HG03175 (cell line): ENCODE data around the gene EML4.
"Not testable (repeated sequence)": the region's sequence is repeated elsewhere in the genome, so short reads cannot be mapped to it uniquely, and the experiment has no call there.

Source experiments
- ATAC-seq: cut with Tn5 transposase; IDR thresholded peaks from one replicate; pipeline ENCODE4 v1.9.1; 2021; ENCODE audit warnings: mild to moderate bottlenecking, moderate library complexity; ENCODE audit not compliant: unreplicated experiment

Gene EML4

DNA sequence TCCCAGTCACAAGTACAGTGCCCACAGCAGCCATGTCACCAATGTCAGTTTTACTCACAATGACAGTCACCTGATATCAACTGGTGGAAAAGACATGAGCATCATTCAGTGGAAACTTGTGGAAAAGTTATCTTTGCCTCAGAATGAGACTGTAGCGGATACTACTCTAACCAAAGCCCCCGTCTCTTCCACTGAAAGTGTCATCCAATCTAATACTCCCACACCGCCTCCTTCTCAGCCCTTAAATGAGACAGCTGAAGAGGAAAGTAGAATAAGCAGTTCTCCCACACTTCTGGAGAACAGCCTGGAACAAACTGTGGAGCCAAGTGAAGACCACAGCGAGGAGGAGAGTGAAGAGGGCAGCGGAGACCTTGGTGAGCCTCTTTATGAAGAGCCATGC lies 160.6 kb downstream of the EML4 start:
- ATAC-seq, result no peak

- no peak for ATAC-seq
Measured at GRCh38 chr2:42331569-42332284, 162.6 kb downstream of the EML4 start.

- ATAC-seq, result no peak
Measured at GRCh38 chr2:42332575-42332974, 163.4 kb downstream of the EML4 start.

- no peak for ATAC-seq
Measured at GRCh38 chr2:42333579-42333978, 164.4 kb downstream of the EML4 start.

DNA sequence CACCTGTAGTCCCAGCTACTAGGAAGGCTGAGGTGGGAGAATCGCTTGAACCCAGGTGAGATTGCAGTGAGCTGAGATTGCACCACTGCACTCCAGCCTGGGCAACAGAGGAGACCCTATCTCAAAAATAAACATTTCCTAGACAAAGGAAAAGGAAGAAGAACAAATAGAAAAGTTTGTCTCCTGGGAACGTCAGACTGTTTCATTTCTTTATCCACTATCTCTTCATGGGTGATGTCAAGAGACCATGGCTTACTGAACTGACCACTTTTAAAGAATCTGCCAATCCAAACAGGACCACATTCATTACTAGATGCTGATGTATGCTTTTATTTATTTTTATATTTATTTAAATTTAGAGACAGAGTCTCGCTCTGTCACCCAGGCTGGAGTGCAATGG lies 165.1 kb downstream of the EML4 start:
- ATAC-seq, result no peak

DNA sequence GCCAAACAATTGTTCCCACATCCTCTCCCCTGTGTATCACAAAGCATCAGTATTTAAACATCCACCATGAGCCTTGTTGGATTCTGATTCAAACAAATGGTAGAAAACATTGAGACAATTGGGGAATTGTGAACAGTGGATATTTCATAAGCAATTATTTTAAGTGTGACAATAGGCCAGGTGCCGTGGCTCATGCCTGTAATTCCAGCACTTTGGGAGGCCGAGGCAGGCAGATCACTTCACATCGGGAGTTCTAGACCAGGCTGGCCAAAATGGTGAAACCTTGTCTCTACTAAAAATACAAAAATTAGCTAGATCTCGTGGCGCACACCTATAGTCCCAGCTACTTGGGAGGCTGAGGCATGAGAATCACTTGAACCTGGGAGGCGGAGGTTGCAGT lies 165.7 kb downstream of the EML4 start:
- not testable (repeated sequence) for ATAC-seq

DNA sequence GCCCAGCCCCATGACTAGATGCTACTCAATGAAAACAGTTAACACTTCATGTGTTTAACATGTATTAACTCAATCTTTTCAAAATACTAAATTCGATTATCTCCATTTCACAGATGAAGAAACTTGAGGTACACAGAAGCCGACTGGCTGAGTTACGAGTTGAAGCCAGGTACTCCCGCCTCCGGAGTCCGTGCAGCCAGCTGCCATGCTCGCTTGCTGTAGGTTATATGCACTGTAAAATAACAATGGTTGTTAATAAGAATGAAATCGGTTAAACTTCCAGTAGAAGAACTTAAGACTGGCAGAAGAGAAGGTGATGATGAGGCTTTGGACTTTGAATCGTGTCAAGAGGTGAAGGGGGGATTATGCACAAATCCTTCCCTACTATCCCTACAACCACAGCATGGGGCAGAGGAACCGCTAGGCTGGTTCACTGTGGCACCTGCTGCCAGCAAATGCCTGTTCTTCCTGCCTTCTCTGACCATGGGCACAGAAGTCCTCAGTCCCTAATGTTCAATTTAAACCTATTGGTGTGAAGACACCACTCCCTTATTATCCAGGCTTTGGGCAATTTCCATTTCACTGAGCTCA lies 166.5 kb downstream of the EML4 start:
- no peak for ATAC-seq

DNA sequence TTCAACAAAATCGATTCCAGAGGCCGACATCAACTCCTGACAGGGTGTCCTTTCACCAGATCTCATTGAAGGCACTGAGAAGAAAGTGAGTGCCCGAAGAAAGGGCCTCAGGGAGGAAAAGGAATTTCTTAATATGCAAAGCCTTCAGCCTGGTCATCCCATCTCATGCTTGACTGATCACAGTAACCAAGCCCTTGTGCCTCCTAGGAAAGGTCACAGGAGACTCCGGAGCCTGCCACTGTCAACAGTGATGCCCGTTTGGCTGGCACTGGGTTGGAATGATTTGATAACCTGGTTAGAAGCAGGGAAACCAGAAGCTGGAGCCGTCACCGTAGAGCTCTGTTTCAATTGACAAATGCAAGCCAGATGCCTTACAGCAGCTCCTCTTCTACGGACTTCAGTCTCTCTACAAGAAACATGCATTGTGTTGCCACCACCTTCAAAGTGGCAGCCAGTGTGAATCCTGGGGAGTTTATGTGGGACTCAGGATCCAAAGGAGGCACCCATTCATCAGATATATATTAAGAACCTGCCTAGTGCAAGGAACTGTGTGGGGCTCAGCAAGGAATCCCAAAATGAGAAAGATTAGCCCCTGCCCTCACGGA lies 167.3 kb downstream of the EML4 start:
- ATAC-seq, result no peak

GRCh38 chr2:42337356-42337820 lies 168.2 kb downstream of the EML4 start:
- ATAC-seq, result no peak

GRCh38 chr2:42337846-42338566 lies 168.9 kb downstream of the EML4 start:
- ATAC-seq, result no peak

- ATAC-seq, result no peak
Measured at GRCh38 chr2:42338567-42339190, 169.5 kb downstream of the EML4 start.

- ATAC-seq, result no peak
Measured at GRCh38 chr2:42339191-42339912, 170.2 kb downstream of the EML4 start.

DNA sequence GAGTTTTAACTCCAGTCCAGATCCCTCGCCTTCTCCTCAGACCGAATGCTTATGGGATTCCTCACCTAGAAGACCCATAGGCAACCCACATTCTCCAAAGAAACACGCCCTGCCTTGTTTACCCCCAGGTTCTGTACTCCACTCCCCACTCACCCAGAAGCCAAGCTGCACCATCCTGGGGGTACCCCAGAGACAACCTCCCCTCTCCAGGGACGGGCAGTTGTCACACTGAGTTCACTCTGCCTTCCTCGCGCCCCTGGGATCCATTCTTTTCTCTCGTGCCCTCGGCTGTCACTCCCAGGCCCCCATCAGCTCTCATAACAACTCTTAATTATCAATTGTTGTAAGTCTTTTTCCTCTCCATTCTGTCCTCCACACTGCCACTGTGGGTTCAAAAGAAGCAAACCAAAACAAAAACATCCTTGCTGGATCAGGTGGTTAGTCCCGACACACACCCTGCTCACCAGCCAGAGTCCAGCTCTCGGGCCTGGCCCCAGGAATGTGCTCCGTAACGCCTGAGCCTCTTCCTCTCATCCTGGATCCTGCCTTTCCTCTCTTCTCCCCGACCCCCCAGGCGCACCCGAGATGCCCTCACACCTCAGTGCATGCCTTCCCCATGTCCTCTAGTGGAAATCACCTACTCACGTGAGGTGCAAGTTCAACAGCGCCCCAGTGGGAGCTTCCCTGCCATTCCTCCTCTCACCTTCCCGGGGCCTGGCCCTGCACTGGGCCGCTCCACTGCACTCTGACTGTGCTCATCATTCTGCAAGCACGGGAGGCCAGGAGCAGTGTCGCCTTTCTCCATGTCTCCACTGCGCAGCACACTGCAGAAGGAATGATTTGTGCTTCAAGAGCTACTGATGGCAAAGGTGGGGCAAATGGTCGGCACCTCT lies 171.1 kb downstream of the EML4 start:
- ATAC-seq, result no peak

- no peak for ATAC-seq
Measured at GRCh38 chr2:42340938-42341636, 171.9 kb downstream of the EML4 start.

DNA sequence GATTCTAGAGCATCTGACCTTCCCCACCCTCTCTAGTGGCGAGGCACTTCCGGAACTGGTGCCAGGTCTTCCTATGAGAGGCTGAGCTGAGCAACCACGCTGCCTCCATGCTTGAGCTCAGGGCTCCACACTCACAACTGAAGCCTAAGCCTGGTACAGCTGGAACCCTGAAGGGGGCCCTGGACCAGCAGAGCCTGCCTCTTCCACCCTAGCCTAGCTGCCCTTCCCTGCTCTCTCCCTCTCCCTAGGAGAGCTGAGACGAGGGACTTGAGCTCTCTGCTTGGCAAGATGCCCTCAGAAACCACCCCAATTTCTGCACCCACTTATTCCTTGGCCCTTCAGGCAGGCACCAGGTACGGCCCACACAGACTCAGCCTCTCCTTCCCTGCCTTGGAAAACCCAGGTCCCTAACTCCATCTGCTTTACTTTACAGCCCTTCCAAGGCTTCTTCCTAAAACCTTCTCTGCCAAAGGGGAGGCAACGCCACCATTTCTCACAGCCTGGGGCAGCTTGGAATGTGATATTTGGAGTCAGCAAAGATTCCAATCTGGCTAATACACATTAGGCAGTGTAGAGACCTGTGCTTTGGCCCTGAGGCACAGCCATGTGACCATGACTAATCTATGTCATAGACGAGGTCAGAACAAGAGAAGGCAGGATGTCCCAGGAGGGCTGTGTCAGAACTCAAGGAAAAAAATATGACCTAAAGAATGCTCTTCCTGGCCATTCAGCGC lies 173.1 kb downstream of the EML4 start:
- no peak for ATAC-seq

DNA sequence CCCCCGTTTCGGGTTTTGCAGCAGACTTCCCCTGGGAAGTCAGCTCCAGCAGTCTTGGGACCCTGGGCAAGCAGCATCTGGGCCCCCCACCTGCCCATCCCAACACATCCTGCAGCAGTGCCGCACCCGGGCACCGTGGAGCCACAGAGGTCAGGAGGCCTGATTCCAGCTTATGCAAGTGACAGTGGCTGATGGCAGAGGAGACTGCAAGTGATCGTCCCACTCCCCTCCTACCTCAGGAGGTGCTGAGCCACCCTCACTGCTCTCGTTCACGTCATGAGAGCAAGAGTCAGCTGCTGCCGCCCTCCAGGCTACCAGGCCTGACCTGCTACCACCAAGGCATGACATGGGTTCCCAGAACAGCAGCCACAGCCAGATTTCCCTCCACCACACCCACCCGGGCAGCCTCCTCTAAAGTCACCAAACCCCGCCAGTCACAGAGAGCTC lies 173.7 kb downstream of the EML4 start:
- ATAC-seq, result no peak

GRCh38 chr2:42345986-42346385 lies 176.8 kb downstream of the EML4 start:
- no peak for ATAC-seq

GRCh38 chr2:42346856-42347255 lies 177.7 kb downstream of the EML4 start:
- not testable (repeated sequence) for ATAC-seq
